GM21447 (cell line): Measurements from ENCODE around the gene RESF1.

Experiments
- ATAC-seq: cut with Tn5 transposase; IDR thresholded peaks from one replicate; pipeline ENCODE4 v1.9.1; 2021; ENCODE audit not compliant: unreplicated experiment

The RESF1 gene

GRCh38 chr12:31959701-31960391, 631 bp downstream of the RESF1 start:
- peak; percentile 38 for ATAC-seq

DNA sequence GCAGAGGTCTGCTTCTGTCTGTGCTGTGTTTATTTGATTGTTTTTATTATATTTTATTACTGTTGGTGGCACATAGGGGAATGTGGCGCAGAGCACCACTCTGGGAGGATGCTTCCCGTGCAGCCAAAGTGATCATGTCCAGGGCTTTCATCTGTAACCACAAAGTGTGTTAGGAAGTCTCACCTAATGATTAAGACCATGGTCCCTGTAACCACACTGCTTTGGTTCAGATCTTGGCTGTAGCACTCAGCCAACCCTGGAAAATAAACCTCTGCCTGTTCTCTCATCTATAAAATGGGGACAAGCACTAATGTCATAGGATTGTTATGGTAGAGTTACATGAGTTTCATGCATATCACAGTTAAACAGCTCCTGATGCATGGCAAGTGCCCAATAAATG, 1.9 kb downstream of the RESF1 start:
- ATAC-seq: no peak

DNA sequence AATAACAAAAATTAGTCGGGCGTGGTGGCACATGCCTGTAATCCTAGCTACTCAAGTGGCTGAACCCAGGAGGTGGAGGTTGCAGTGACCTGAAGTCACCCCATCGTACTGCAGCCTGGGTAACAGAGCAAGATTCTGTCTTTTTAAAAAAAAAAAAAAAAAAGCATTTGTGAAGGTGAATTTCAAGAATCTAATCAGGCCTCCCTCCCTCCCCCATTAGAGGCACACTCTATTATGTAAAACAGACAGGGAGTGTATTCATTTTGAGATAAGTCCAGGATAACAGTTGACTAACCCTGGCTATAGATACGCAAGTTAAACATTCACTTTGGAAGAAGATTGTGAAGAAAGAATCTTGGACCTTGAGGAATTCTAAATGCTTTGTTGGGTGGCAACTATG, 2.9 kb downstream of the RESF1 start:
- no peak for ATAC-seq

DNA sequence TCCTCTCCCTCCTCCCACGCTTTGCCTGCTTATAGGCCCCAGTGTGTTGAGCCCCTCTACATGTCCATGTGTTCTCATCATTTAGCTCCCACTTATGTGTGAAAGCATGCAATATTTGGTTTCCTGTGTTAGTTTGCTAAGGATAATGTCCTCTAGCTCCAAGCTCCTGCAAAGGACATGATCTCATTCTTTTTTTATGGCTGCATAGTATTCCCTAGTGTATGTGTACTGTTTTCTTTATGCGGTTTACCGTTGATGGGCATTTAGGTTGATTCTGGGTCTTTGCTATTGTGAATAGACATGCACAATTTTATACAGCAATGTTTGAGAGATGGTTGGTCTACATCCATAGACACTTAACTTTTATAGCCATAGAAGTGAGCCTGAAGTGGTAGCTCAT, 5.1 kb downstream of the RESF1 start:
- no peak for ATAC-seq

- no peak for ATAC-seq
These were observed 5.9 kb downstream of the RESF1 start for GRCh38 chr12:31965090-31965489.

DNA sequence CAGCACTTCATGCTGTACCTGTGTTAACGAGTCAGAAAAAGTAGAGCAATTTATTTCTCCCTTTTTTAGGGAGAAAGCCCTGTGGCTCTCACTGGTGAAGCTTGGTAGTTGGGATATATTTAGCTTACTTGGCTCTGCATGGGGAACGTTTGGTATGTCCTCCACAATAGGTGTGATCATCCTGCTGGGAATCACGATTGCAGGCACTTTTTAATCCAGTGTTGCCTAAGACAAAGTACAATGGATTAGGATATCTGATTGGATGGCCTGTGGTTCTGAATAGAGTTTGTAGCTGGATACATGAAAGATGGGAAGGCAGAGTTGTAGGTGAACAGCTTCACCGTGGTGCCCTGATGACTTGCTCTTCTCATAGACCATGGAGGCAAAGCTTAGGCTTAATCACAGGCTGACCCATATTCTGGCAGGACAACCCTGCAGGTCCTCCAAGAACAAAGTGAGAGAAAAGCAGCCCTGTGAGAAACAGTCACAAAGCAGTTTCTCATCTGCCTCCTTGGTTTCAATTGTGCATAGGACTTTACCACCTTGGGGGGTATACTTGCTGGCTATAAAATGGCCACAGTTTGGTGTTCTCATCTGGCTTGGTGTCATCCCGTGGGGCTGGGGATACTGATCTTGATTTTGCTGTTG, 7.5 kb downstream of the RESF1 start:
- no peak for ATAC-seq

DNA sequence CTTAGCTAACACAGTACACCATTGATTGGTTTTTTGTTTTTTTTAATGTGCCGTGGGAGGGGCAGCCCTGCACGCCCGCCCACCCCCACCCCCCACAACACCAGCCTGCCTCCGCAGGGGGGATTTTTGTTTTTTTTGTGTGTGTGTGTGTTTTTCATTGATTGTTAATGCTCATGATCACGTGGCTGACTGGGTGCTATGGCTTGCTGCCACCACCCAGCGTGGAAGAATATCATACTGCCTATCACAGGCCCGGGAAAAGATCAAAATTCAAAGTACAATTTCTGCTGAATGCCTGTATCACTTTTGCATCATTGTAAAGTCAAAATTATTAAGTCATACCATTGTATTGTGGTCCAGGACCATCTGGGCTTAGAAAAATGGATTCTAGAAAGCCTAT, 8.3 kb downstream of the RESF1 start:
- ATAC-seq: no peak

- ATAC-seq: no peak
These were observed 11.0 kb downstream of the RESF1 start for GRCh38 chr12:31970199-31970598.

DNA sequence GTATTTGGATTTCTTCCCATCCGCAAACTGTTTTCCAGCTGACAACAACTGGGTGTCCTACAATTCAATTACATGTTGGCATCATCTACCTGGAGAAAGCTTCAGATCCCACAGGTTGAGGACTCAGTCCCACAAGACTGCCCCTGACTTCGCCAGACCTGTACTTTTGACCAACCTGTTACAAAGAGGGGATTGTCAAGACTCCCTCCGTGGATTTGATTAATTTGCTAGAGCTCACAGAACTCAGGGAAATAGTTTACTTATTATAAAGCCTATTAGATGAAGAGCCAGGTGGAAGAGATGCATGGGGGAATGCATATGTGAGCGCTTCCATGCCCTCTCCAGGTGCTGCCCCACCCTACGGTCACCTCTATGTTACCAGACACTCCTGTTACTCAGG, 14.6 kb downstream of the RESF1 start:
- no peak for ATAC-seq

DNA sequence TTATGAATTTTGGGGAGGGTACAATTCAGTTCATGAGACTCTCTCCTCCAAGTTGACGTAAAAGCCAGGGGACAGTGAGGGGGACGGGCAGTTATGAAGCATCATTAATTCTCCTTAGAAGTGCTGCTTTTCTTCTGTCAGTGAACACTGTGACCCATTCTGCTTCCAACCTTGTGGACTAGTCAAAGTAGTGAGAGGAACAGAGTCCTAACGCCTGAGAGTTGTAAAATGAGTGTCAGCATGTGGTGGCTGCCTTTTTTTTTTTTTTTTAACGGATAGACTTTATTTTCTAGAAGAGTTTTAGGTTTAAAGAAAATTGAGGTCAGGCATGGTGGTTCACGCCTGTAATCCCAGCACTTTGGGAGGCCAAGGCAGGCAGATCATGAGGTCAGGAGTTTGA, 15.5 kb downstream of the RESF1 start:
- ATAC-seq: no peak

DNA sequence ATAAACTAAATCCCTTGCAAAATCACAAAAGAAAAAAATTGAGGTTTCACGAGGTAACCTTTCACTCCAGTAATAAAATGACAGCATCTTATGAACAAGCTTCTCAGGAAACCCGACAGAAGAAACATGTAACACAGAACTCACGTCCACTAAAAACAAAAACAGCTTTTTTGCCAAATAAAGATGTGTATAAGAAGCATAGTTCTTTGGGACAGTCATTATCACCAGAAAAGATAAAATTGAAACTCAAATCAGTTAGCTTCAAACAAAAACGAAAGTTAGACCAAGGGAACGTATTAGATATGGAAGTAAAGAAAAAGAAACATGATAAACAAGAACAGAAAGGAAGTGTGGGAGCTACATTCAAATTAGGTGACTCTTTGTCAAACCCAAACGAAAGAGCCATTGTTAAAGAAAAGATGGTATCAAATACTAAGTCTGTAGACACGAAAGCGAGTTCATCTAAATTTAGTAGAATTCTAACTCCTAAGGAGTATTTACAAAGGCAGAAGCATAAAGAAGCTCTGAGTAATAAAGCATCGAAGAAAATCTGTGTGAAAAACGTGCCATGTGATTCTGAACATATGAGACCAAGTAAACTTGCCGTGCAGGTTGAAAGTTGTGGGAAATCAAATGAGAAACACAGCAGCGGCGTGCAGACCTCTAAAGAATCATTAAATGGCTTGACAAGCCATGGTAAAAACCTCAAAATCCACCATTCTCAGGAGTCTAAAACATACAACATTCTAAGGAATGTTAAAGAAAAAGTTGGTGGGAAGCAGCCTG, 25.8 kb downstream of the RESF1 start:
- ATAC-seq: no peak

DNA sequence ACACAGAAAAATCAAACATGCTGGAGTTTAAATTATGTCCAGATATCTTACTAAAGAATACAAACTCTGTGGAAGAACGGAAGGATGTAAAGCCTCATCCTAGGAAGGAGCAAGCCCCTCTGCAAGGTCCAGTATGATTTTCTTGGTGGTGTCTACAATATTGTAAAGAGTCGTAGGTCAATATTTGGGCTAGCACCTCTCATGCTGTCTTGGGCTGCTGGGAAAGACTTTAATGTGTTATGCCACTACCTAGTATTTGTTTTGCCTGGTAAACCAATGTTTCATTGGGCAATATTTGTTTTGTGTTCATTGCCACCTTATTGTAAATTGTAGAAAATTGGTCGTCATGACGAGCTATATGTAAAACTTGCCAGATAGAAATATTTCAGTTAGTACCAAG, 26.6 kb downstream of the RESF1 start:
- no peak for ATAC-seq

- no peak for ATAC-seq
These were observed 30.6 kb downstream of the RESF1 start for GRCh38 chr12:31989571-31990362.

- no peak for ATAC-seq
These were observed 31.9 kb downstream of the RESF1 start for GRCh38 chr12:31991146-31991545.

DNA sequence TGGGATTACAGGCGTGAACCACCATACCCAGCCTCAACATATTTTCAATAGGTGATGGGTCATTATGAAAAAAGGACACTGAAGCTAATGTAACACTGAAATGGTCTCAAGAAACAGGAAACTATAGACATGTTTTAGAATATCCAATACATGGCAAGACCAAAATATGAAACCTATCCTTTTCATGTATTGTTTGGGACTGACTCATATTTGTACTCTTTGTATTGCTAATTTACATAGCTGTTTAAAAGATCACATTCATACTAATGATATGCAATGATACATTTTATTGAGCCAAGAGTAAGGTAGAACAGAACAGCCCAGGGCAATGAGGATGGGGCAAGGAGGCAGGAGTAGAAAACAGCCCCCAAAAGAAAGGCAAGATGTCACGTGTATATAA, 32.6 kb downstream of the RESF1 start:
- ATAC-seq: no peak

GRCh38 chr12:31999692-32000091, 40.5 kb downstream of the RESF1 start:
- no peak for ATAC-seq

- no peak for ATAC-seq
These were observed 41.3 kb downstream of the RESF1 start for GRCh38 chr12:32000373-32001005.

DNA sequence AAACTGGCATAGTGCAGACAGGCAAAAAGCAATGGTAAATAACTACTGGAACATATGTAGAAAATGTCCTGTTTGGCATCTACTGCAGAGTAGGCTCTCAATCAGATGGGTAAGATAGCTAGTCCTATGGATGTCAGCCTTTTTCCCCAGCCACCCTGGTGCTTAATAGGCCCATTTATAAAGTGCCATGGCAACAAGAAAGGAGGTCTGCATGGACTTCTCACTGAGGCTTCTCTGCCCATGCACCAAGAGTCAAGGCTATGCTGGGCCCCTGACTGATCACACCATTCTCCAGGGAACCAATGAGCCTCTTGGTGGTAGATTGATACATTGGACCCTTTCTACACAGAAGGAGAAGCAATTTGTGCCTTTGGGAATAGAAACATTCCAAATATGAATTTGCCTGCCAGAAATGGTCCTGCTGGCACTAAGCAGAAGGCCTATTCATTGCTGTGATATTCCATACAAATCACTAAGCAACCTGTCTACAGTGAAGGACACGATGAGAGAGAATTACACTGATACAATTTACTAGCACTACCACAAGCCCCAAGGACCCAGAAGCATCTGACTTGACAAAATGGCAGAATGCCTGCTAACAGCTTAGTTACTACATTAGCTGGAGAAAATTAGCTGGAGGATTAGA, 43.8 kb downstream of the RESF1 start:
- no peak for ATAC-seq

- no peak for ATAC-seq
These were observed 44.4 kb downstream of the RESF1 start for GRCh38 chr12:32003654-32004053.

DNA sequence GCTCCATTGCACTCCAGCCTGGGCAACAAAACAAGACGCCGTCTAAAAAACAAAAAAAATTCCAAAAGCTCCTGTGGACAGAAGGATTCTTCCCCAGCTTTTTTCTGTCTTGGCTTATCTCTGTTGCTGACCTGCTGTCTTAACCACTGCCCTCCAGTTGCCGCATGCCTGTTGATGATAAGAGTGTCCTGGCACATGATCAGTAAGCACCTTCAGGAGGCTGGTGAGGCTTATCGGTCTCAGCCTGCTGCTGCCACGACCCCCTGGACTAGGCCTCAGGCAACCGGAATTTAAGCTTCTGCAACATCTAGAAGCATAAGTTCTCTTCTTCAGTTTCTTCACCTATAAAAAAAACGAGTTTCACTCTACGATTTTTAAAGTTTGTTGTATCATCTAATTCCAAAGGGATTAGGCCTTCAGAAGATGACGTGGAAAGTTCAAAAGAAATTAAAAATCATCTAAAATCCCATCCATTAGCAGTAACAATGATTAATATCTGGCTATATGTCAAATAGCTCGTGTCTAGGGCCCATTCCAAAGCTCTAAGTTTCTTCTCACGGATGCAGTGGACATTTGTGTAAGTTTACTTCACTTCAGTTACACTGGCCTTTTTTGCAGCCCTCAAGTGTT, 46.4 kb downstream of the RESF1 start:
- no peak for ATAC-seq
